Lung (tissue), 12 donors: ENCODE measurements around the gene FOXN3. TPM values are rescaled to one million over a fixed set of nuclear protein-coding genes. Genes with fewer than 3 reads are reported as not detected.
"Not testable (repeated sequence)": the region's sequence is repeated elsewhere in the genome, so short reads cannot be mapped to it uniquely, and the experiment has no call there.

ENCODE experiments used
- ATAC-seq: fragments of 200-7000 bp; cut with Tn5 transposase; one replicate; pipeline ENCODE4 v1.9.1; 2020; ENCODE audit warnings: moderate number of reproducible peaks; ENCODE audit not compliant: insufficient read depth, low FRiP score
- DNase-seq, 3 donors: peaks; one replicate each; pipeline ENCODE4 v3.0.0-alpha.2; 2013 to 2017
- H3K27ac ChIP-seq, 2 donors: one replicate each; pipeline ENCODE4 v1.5.1; 2013; ENCODE audit warnings: mild to moderate bottlenecking in 2 of 2, moderate library complexity in 2 of 2, control low read depth in 1 of 2, inconsistent platforms in 1 of 2, low read depth in 1 of 2, low read length in 1 of 2
- H3K27me3 ChIP-seq, 3 donors: one replicate each; pipeline ENCODE4 v1.5.1; 2013; ENCODE audit warnings: low read length in 2 of 3; ENCODE audit not compliant: control insufficient read depth in 3 of 3, insufficient read depth in 3 of 3
- H3K36me3 ChIP-seq, 4 donors: one replicate each; pipeline ENCODE4 v1.5.1; 2013; ENCODE audit warnings: low read length in 4 of 4, mild to moderate bottlenecking in 1 of 4, moderate library complexity in 1 of 4; ENCODE audit not compliant: control insufficient read depth in 4 of 4, insufficient read depth in 4 of 4
- H3K4me1 ChIP-seq, 5 donors: one replicate each; pipeline ENCODE4 v1.5.1; 2013; ENCODE audit warnings: low read length in 5 of 5, mild to moderate bottlenecking in 2 of 5, moderate library complexity in 1 of 5; ENCODE audit not compliant: control insufficient read depth in 5 of 5, insufficient read depth in 5 of 5
- H3K4me3 ChIP-seq: one replicate; pipeline ENCODE4 v1.5.1; 2013; ENCODE audit warnings: mild to moderate bottlenecking, control low read depth, moderate library complexity
- H3K9ac ChIP-seq, 2 donors: one replicate each; pipeline ENCODE4 v1.5.1; 2013; ENCODE audit warnings: low read length in 2 of 2, control low read depth in 1 of 2; ENCODE audit not compliant: insufficient read depth in 1 of 2
- H3K9me3 ChIP-seq, 4 donors: one replicate each; pipeline ENCODE4 v1.5.1; 2013; ENCODE audit warnings: low read length in 3 of 4, mild to moderate bottlenecking in 1 of 4, moderate library complexity in 1 of 4; ENCODE audit not compliant: control insufficient read depth in 4 of 4, insufficient read depth in 3 of 4
- CTCF ChIP-seq: IDR thresholded peaks from 2 replicates; pipeline ENCODE4 v1.5.1; 2012; ENCODE audit warnings: mild to moderate bottlenecking; ENCODE audit errors: control extremely low read depth, extremely low read depth
- WGBS, 2 donors: extraction: QIAGEN DNeasy Blood & Tissue Kit; methylation state at CpG; one replicate each; pipeline ENCODE4 v1.1.7; 2013; 5-methylcytosine and 5-hydroxymethylcytosine counted together
- polyA plus RNA-seq, 2 donors: library from polyadenylated mRNA; stranded (reverse); fragments of 200-250 nt; gene quantifications; one replicate each; pipeline ENCODE4 v1.2.1, GENCODE V29; 2013
- total RNA-seq, 2 donors: library from RNA; depleted of rRNA in 1 of 2; stranded (reverse); fragments of >200 nt in 1 of 2; gene quantifications; one replicate each; pipeline ENCODE4 v1.2.1, GENCODE V29; 2014 to 2021
- donor health status: control.
- donor health status: control.
- donor health status: Bipolar disorder and iron deficiency.
- donor health status: healthy.
- donor health status: DM: yes; HTN: yes; CAD: no.

Gene FOXN3
- total and polyA plus RNA-seq, 4 donors: 12.7 to 69.7 (median 34.9) TPM

- DNase-seq: no peak
- H3K4me1 ChIP-seq: peaks cover 0 to 9% (median 3%) of the 10 kb centered on the region in 5 donors
- no peaks in the 10 kb centered on the region for H3K9me3 ChIP-seq
- WGBS, 2 donors: 97 to 98% methylated on average over 20 to 22 of the region's 22 CpGs
- H3K36me3 ChIP-seq: peaks cover 0 to 11% (median 9%) of the 10 kb centered on the region in 4 donors
- no peak overlapping the region for H3K4me3 ChIP-seq
- ATAC-seq: no peak
- no peak overlapping the region for H3K9ac ChIP-seq
- no peak overlapping the region for H3K27ac ChIP-seq
- TF ChIP-seq CTCF: no peak
- H3K27me3 ChIP-seq: no peaks in the 10 kb centered on the region
Measured at GRCh38 chr14:89162586-89162985, 254.4 kb downstream of the FOXN3 start.

- H3K9ac ChIP-seq: no peak overlapping the region
- TF ChIP-seq CTCF: no peak
- ATAC-seq (no peak), DNase-seq (no peak)
- H3K4me1 ChIP-seq: peaks cover 0 to 8% (median 0%) of the 10 kb centered on the region in 5 donors
- H3K9me3 ChIP-seq: no peaks in the 10 kb centered on the region
- H3K4me3 ChIP-seq: no peak overlapping the region
- WGBS, 2 donors: 49 to 76% methylated on average over 7 of the region's 7 CpGs
- peaks cover 0 to 11% (median 9%) of the 10 kb centered on the region in 4 donors for H3K36me3 ChIP-seq
- no peak overlapping the region for H3K27ac ChIP-seq
- H3K27me3 ChIP-seq: no peaks in the 10 kb centered on the region
Measured at GRCh38 chr14:89160437-89160836, 256.6 kb downstream of the FOXN3 start.

- DNase-seq: no peak
Measured at GRCh38 chr14:89158701-89159100, 258.3 kb downstream of the FOXN3 start.

GRCh38 chr14:89158104-89158503 is 258.9 kb downstream of the FOXN3 start:
- H3K27ac ChIP-seq, H3K9ac ChIP-seq, H3K27me3 ChIP-seq, H3K4me1 ChIP-seq, H3K4me3 ChIP-seq, H3K9me3 ChIP-seq, ATAC-seq, DNase-seq: not testable (repeated sequence)
- peaks cover 0 to 11% (median 9%) of the 10 kb centered on the region in 4 donors for H3K36me3 ChIP-seq
- WGBS, 2 donors: 92 to 97% methylated on average over 7 of the region's 7 CpGs

More at GRCh38 chr14:89158701-89159100, 258.3 kb downstream of the FOXN3 start:
- no peak overlapping the region for H3K27ac ChIP-seq
- no peak for ATAC-seq
- WGBS, 2 donors: 82% methylated on average over 11 of the region's 11 CpGs
- H3K36me3 ChIP-seq: peaks cover 0 to 11% (median 9%) of the 10 kb centered on the region in 4 donors
- no peaks in the 10 kb centered on the region for H3K4me1 ChIP-seq
- H3K9ac ChIP-seq: no peak overlapping the region
- no peaks in the 10 kb centered on the region for H3K9me3 ChIP-seq
- H3K27me3 ChIP-seq: no peaks in the 10 kb centered on the region
- no peak overlapping the region for H3K4me3 ChIP-seq
- no peak for TF ChIP-seq CTCF
